Activated T-cell treated with anti-CD3 and anti-CD28 coated beads for 24 hours (primary cell): ENCODE results near the gene DNAJB8.

ENCODE experiments used
- DNase-seq: peaks from one replicate; pipeline ENCODE4 v3.0.0-alpha.2; 2020; ENCODE audit warnings: low read depth

The DNAJB8 gene

GRCh38 chr3:128466840-128467541 is at the start of gene DNAJB8:
TSS of gene DNAJB8 (minus strand) at chr3:128466890. CDS start at chr3:128463245, 3,645 bp downstream.
- DNase-seq: no peak

GRCh38 chr3:128515967-128516366 is 49.3 kb upstream of the DNAJB8 start:
- no peak for DNase-seq

GRCh38 chr3:128508852-128509251 is 42.2 kb upstream of the DNAJB8 start:
- no peak for DNase-seq

GRCh38 chr3:128506754-128507153 is 40.1 kb upstream of the DNAJB8 start:
- DNase-seq: no peak

GRCh38 chr3:128505771-128506170 is 39.1 kb upstream of the DNAJB8 start:
- DNase-seq: no peak

GRCh38 chr3:128504963-128505730 is 38.5 kb upstream of the DNAJB8 start:
- DNase-seq: no peak

- no peak for DNase-seq
Observed at GRCh38 chr3:128504533-128504915, 37.8 kb upstream of the DNAJB8 start.

- no peak for DNase-seq
Observed at GRCh38 chr3:128503751-128504532, 37.3 kb upstream of the DNAJB8 start.

GRCh38 chr3:128503164-128503651 is 36.5 kb upstream of the DNAJB8 start:
- DNase-seq: no peak

GRCh38 chr3:128502712-128503111 is 36.0 kb upstream of the DNAJB8 start:
- DNase-seq: no peak

- no peak for DNase-seq
Observed at GRCh38 chr3:128501431-128501830, 34.7 kb upstream of the DNAJB8 start.

GRCh38 chr3:128500556-128500955 is 33.9 kb upstream of the DNAJB8 start:
- no peak for DNase-seq

- DNase-seq: no peak
Observed at GRCh38 chr3:128499724-128500275, 33.1 kb upstream of the DNAJB8 start.

- no peak for DNase-seq
Observed at GRCh38 chr3:128498901-128499530, 32.3 kb upstream of the DNAJB8 start.

- no peak for DNase-seq
Observed at GRCh38 chr3:128498127-128498626, 31.5 kb upstream of the DNAJB8 start.

GRCh38 chr3:128497305-128498126 is 30.8 kb upstream of the DNAJB8 start:
- DNase-seq: peak; percentile 50

- no peak for DNase-seq
Observed at GRCh38 chr3:128496602-128497304, 30.1 kb upstream of the DNAJB8 start.

- DNase-seq: no peak
Observed at GRCh38 chr3:128496019-128496601, 29.4 kb upstream of the DNAJB8 start.

- no peak for DNase-seq
Observed at GRCh38 chr3:128495435-128495970, 28.8 kb upstream of the DNAJB8 start.

GRCh38 chr3:128494367-128494650 is 27.6 kb upstream of the DNAJB8 start:
- no peak for DNase-seq
